ENCODE data around the gene ARHGAP6. TPM values are rescaled to one million over a fixed set of nuclear protein-coding genes. Genes with fewer than 3 reads are reported as not detected.

Gene ARHGAP6
- polyA plus RNA-seq, 4 donors = 10.1 to 16.8 (median 15.0) TPM

DNA sequence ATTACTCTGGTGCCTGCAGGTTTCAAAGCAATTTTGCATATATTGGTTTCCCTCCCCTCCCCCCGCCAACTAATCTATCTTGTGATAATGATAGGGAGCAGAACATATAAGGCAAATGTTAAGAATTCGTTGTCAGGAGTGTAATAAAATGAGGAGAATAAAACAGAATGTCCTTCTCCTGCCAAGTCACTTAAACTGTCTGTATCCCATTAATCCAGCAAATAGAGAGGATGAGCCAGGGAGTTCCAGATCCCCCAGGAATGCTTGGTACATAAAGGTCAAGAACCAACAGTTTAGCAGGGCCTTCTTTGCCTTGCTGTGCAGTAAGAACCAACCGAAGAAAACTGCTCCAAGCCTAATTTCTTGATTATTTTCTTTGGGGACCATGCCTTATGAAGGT is 231.1 kb downstream of the ARHGAP6 start:
- no peak for DNase-seq (ENCODE audit: low read depth in 4 of 4, low spot score in 3 of 4)

DNA sequence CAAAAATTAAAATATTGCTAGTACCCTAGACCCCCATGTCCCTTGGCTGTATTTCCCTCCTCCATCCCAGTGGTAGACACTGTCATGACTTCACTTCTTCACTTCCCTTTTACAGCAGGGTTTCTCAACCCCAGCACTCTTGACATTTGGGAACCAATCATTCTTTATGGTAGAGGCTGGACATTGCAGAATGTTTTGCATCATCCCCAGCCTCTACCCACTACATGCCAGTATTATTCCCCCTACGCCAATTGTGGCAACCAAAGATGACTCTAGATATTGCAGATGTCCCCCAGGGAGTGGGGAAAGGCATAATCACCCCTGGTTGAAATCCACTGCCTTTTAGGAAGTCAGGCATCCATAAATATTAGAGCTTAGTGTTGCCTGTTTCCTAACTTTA is 233.9 kb downstream of the ARHGAP6 start:
- DNase-seq (ENCODE audit: low read depth in 4 of 4, low spot score in 3 of 4) = no peak

DNA sequence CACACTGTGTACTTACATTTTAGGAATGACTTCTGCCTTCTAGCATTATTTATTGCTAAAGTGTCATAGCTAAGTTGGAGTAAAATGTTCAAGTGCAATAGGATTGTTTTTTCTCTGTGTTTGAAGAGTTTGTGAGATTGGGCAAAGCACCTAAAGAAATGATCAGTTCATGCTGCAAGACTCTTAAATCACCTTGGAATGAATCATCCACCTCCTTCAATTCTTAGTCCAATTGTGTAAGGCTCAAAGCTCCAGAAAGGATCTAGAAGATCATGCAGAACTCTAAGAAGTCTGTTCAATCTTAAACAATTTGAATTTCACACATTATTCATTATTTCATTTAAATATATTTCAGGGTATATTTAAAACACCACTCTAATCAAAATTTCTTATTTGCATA is 235.4 kb downstream of the ARHGAP6 start:
- DNase-seq (ENCODE audit: low read depth in 4 of 4, low spot score in 3 of 4) = no peak

GRCh38 chrX:11429538-11430085 is 236.1 kb downstream of the ARHGAP6 start:
- no peak for DNase-seq (ENCODE audit: low read depth in 4 of 4, low spot score in 3 of 4)

DNA sequence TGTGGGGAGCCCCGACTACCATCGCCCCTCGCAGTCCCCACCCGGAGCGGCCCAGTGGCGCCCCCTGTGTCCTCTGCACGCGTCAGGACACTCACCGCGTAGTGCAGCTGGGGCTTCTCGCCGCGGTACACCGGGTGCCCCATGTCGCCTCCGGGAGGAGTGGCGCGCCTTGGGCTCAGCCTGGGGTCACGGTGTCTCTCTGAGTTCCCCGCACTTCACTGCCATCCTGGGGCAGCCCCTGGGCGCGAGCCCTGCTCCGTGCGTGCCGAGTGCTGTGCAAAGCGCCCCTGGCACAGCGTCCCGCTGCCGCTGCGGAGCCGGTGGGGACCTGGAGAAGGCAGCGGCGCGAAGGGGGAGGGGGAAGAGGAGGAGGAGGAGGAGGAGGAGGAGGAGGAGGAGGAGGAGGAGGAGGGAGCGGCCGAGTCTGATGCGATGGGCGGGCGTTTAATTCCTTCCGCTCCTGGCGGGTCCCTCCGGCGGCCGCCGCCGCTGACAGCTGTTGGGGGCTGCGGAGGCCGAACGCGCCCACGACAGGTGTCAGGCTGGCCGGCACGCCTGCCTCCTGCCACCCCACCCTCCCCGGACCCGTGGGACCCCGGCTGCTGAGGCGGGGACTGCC is 238.2 kb downstream of the ARHGAP6 start:
- DNase-seq (ENCODE audit: low read depth in 4 of 4, low spot score in 3 of 4) = no peak

GRCh38 chrX:11426712-11427452 is 238.8 kb downstream of the ARHGAP6 start:
- no peak for DNase-seq (ENCODE audit: low read depth in 4 of 4, low spot score in 3 of 4)

DNA sequence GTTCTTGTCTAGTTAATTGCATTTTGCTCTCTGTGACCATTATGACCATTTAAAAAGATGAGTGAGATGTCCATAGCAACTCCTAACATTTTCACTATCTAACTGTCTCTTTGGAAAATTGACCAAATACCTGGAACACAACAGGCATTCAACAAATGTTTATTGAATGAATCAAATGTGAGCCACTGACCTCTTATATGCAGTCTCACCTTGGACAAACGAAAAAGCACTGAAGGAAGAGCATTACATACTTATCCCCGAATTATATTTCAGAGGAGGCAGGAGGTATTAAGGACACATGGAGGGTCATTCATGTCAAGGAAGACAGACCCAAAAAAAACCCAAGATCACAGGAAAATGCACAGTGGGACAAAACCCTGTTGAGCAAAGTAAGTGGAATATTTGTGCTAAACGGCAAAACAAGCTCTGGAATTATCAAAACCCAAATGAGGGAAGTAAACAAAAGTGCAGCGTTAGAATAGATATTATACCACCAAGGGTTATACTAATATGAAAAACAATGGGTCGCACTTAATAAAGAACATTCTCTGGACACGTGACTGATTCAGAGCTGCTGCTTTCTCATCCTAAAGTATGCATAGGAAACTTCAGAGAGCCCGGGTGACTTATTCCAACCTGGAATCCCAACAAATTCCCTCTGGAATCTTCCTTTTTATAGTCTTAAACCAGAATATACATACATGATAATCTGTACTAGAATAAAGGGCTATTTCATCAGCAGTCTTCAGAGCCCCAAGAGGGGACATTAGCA is 240.6 kb downstream of the ARHGAP6 start:
- no peak for DNase-seq (ENCODE audit: low read depth in 4 of 4, low spot score in 3 of 4)

DNA sequence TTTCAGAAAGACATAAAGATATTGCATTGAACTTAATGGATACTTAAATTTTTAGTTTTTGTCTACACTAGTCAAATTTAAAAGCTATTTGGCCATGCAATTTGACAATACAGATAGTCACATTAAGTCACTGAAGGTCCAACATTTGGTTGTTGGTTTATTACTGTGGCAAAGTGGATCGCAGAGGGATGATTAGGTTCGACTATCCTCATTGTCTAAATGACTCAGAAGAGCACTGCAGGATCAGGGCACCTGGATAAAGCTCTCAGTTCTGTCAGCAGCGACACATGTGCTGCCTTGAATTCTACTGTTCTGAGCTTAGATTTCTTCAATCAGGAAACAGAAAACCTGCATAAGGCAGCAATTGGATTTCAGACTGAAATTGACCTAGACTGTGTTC is 241.8 kb downstream of the ARHGAP6 start:
- DNase-seq (ENCODE audit: low read depth in 4 of 4, low spot score in 3 of 4) = no peak

- no peak for DNase-seq (ENCODE audit: low read depth in 4 of 4, low spot score in 3 of 4)
These were observed 242.3 kb downstream of the ARHGAP6 start for GRCh38 chrX:11423362-11423818.

DNA sequence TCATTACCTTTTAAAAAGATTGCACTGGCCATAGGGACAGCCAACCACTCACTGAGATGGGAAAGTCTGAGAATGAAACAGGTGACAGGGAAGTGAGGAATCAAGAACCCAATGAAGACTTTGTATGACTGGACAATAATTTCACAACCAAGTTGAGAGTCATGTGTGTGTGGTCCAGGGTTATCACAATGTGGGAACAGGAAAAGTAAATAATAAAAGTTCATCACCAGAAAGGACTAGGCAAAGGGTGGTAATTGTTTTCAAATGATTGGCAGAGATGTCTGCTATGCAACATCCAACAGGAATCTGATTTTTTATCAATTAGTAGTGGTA is 243.2 kb downstream of the ARHGAP6 start:
- no peak for DNase-seq (ENCODE audit: low read depth in 4 of 4, low spot score in 3 of 4)

DNA sequence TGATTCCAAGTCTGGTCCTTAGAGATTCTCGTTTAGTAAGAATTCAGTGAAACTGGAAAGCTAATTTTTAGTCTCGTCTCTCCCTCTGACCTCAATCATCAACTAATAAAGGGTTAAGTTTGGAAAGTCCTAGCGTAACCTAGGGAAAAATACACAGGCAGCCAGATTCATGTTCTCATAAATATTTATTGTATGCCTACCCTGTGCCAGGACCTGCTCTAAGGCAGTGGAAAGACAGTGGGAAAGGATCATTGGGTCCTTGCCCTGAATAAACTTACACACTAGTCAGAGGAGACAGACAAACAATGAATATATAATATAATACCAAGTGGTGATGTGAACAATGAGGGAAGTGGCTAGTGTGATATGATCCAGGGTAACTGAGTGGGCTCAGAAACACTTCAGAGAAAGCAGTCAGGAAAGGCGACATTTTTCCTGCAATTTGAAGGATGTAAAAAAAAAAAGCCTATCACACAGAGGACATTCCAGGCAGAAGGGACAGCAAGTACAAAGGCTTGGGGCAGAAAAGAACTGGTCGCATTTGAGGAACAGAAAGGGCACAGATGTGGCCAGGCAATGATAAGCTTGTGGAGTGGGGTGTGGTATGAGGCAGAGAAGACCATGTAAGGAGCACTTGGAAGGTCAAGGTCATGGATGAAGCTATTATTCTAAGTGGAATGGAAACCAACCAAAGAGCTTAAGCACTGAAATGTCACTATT is 243.8 kb downstream of the ARHGAP6 start:
- no peak for DNase-seq (ENCODE audit: low read depth in 4 of 4, low spot score in 3 of 4)

DNA sequence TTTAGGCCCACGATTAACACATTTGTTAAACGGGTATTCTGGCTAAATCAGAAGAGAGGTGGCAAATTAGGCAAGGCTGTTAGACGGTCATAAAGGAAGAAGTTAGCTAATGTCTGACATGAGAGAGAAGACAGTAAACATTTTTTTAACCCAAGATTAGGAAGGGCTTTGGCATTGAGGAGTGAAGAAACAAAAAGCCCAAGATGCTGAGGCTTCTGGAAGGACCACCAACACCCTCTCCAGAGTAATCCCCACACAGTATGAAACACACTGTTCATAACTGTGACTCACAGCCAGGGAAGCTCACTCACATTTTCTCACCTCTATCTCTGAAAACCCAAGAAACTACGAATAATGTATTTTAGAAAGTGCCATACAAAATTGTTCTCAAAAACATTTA is 244.9 kb downstream of the ARHGAP6 start:
- no peak for DNase-seq (ENCODE audit: low read depth in 4 of 4, low spot score in 3 of 4)

- no peak for DNase-seq (ENCODE audit: low read depth in 4 of 4, low spot score in 3 of 4)
These were observed 246.6 kb downstream of the ARHGAP6 start for GRCh38 chrX:11419102-11419501.

GRCh38 chrX:11416600-11416999 is 249.1 kb downstream of the ARHGAP6 start:
- DNase-seq (ENCODE audit: low read depth in 4 of 4, low spot score in 3 of 4) = no peak

DNA sequence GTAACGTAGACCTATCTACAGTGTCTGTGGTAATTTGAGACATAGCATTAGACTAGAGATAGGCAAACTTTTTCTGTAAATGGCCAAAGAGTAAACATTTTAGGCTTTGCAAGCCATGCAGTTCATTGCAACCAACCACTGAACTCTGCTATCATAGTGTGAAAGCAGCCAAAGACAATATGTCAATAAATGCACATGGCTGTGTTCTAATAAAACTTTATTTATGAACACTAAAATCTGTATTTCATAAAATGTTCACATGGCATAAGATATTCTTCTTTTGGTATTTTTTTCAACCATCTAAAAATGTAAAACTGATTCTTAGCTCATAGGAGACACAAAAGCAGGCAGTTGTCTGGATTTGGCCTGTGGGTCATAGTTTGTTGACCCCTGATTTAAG is 251.6 kb downstream of the ARHGAP6 start:
- DNase-seq (ENCODE audit: low read depth in 4 of 4, low spot score in 3 of 4) = no peak

DNA sequence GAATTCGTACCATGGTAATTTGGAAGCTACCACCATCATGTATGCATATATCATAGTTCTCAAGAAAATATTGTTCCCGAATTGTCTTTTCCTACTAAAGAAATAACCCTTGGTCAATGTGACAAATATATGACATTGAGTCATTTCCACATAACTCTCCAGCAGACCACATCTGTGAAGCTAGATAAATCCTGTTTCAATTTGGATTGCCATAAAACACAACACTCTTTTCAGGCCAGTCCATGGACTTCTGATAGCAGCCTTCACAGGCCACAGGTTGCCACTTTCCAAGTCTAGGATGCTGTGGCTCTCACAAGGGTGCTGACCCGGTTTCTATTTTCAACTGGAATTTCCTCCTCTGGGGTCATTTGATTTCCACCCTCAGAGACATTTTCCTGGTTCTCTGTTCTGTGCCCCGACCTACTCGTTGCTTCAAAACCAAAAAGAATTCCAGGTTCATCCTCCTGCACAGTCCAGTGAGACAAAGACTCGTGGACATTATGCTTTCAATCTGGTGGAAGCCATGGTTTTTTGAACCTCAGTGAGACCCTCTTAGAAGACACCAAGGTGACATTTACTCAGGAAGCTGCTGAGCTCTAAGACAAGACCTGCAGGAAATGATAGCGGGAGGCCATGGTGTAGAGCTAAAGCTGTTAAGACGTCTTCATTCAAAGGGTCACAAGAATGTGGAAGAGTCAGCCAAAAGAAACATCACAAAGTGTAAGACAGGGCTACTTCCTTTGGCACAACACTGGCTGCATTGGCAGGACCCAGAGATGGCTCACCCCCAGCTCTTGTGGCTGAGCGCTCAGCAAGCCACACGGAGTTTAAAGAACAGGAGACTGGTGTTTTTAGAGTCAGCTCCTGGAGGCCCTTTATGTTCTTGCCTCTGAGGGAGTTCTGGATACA is 252.8 kb downstream of the ARHGAP6 start:
- no peak for DNase-seq (ENCODE audit: low read depth in 4 of 4, low spot score in 3 of 4)

DNA sequence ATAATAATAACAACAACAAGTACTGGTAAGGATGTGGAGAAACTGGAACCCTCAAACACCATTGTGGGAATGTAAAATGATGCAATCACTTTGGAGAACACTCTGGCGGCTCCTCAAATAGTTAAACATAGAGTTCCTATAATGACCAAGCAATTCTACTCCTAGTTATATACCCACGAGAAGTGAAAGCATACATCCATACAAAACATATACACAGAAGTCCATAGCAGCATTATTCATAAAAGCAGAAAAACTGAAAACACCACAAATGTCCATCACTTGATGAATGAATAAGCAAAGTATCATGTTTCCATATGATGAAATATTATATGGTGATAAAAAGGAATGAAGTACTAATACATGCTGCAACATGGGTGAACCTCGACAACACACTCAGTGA is 255.8 kb downstream of the ARHGAP6 start:
- no peak for DNase-seq (ENCODE audit: low read depth in 4 of 4, low spot score in 3 of 4)

DNA sequence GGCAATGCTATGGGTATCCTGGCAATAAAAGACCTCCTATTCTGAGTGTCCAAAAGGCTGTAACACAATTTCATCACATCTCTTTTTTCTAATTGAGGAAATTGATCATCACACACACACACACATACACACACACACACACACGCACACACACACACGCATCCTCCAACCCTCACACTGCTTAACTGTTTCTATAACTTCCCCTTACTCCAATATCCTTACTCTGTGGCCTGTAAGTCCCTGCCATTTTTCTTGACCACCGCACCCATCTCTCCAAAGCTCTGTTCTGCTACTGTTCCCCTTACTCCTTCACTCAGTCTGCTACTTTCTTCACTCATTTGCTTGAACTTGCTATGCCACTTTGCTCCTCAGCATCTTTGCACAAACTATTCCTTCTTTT is 256.9 kb downstream of the ARHGAP6 start:
- no peak for DNase-seq (ENCODE audit: low read depth in 4 of 4, low spot score in 3 of 4)

GRCh38 chrX:11408109-11408405 is 257.7 kb downstream of the ARHGAP6 start:
- no peak for DNase-seq (ENCODE audit: low read depth in 4 of 4, low spot score in 3 of 4)

Measured in left renal pelvis (tissue), 4 donors.